HG02870 (cell line): ENCODE measurements around the gene GOLT1A.

ENCODE experiments used
- ATAC-seq: cut with Tn5 transposase; IDR thresholded peaks from one replicate; pipeline ENCODE4 v1.9.1; 2021; ENCODE audit warnings: mild to moderate bottlenecking, moderate library complexity; ENCODE audit not compliant: unreplicated experiment

Gene GOLT1A

GRCh38 chr1:204213668-204214662 is at the start of gene GOLT1A:
Gene GOLT1A (minus strand): TSS chr1:204213988. CDS start chr1:204213906, 82 bp downstream.
- no peak for ATAC-seq

- ATAC-seq = no peak
Measured at GRCh38 chr1:204263254-204263910, 49.6 kb upstream of the GOLT1A start.

GRCh38 chr1:204262506-204263253 is 48.9 kb upstream of the GOLT1A start:
- no peak for ATAC-seq

- no peak for ATAC-seq
Measured at GRCh38 chr1:204261746-204262505, 48.1 kb upstream of the GOLT1A start.

- ATAC-seq = no peak
Measured at GRCh38 chr1:204261266-204261665, 47.5 kb upstream of the GOLT1A start.

- ATAC-seq = no peak
Measured at GRCh38 chr1:204260601-204261197, 46.9 kb upstream of the GOLT1A start.

- no peak for ATAC-seq
Measured at GRCh38 chr1:204259782-204260181, 46.0 kb upstream of the GOLT1A start.

GRCh38 chr1:204259196-204259595 is 45.4 kb upstream of the GOLT1A start:
- no peak for ATAC-seq

- no peak for ATAC-seq
Measured at GRCh38 chr1:204258213-204259115, 44.7 kb upstream of the GOLT1A start.

GRCh38 chr1:204257446-204257845 is 43.7 kb upstream of the GOLT1A start:
- ATAC-seq = no peak

- no peak for ATAC-seq
Measured at GRCh38 chr1:204256531-204256930, 42.7 kb upstream of the GOLT1A start.

- no peak for ATAC-seq
Measured at GRCh38 chr1:204255966-204256365, 42.2 kb upstream of the GOLT1A start.

- no peak for ATAC-seq
Measured at GRCh38 chr1:204255225-204255624, 41.4 kb upstream of the GOLT1A start.

- ATAC-seq = no peak
Measured at GRCh38 chr1:204254031-204254661, 40.4 kb upstream of the GOLT1A start.

- ATAC-seq = no peak
Measured at GRCh38 chr1:204251926-204252689, 38.3 kb upstream of the GOLT1A start.

- no peak for ATAC-seq
Measured at GRCh38 chr1:204251286-204251685, 37.5 kb upstream of the GOLT1A start.

- ATAC-seq = no peak
Measured at GRCh38 chr1:204250428-204251030, 36.7 kb upstream of the GOLT1A start.
